SU-DHL-6 (cell line): ENCODE measurements around the gene EFNA5.
"Not testable (repeated sequence)": the region's sequence is repeated elsewhere in the genome, so short reads cannot be mapped to it uniquely, and the experiment has no call there.

Experiments used
- H2AFZ ChIP-seq: fragments of 200-600 bp; sonication (generic); 2 replicates; pipeline ENCODE4 v1.6.1; 2014; ENCODE audit warnings: low read depth, mild to moderate bottlenecking, moderate library complexity, mixed read lengths, antibody characterized with exemption, low read length; ENCODE audit not compliant: severe bottlenecking
- H3F3A ChIP-seq: fragments of 200-600 bp; shearing (Covaris generic); 2 replicates; pipeline ENCODE4 v1.6.0; 2016; ENCODE audit warnings: antibody characterized with exemption, mild to moderate bottlenecking; ENCODE audit not compliant: insufficient read depth
- H3K27ac ChIP-seq: fragments of 200-600 bp; sonication (generic); 2 replicates; pipeline ENCODE4 v1.5.1; 2016; ENCODE audit warnings: low read depth, mild to moderate bottlenecking, low read length, moderate library complexity, mixed read lengths
- H3K27me3 ChIP-seq: fragments of 200-600 bp; sonication (generic), shearing (Covaris generic); 2 replicates; pipeline ENCODE4 v1.6.0; 2014; ENCODE audit warnings: mild to moderate bottlenecking, low read length
- H3K36me3 ChIP-seq: fragments of 200-600 bp; sonication (generic); 2 replicates; pipeline ENCODE4 v1.6.1; 2014; ENCODE audit warnings: mild to moderate bottlenecking, low read length, mixed read lengths
- H3K4me2 ChIP-seq: fragments of 300-600, 200-600 bp; shearing (Covaris generic), sonication (generic); 2 replicates; pipeline ENCODE4 v1.6.0; 2014; ENCODE audit warnings: low read length, low read depth, mild to moderate bottlenecking; ENCODE audit not compliant: poor library complexity, severe bottlenecking
- H3K4me3 ChIP-seq: fragments of 200-600 bp; sonication (generic); 2 replicates; pipeline ENCODE4 v1.5.1; 2014; ENCODE audit warnings: antibody characterized with exemption, low read length, mild to moderate bottlenecking, mixed read lengths; ENCODE audit not compliant: insufficient read depth, poor library complexity, severe bottlenecking
- H3K79me2 ChIP-seq: fragments of 200-600 bp; sonication (generic); 2 replicates; pipeline ENCODE4 v1.6.1; 2014; ENCODE audit warnings: mild to moderate bottlenecking, low read length, moderate library complexity; ENCODE audit not compliant: insufficient read depth
- H3K9ac ChIP-seq: fragments of 200-600 bp; sonication (generic); 2 replicates; pipeline ENCODE4 v1.7.0; 2014; ENCODE audit warnings: mild to moderate bottlenecking, low read length
- H3K9me2 ChIP-seq: fragments of 200-600 bp; sonication (generic); replicated peaks from 2 replicates; pipeline ENCODE4 v1.6.1; 2014; ENCODE audit warnings: low read length; ENCODE audit not compliant: insufficient read depth
- H3K9me3 ChIP-seq: fragments of 200-600 bp; sonication (generic); 2 replicates; pipeline ENCODE4 v1.6.1; 2014; ENCODE audit warnings: low read length, mixed read lengths; ENCODE audit not compliant: insufficient read depth
- H4K20me1 ChIP-seq: fragments of 200-600 bp; sonication (generic); 2 replicates; pipeline ENCODE4 v1.6.1; 2014; ENCODE audit warnings: low read depth, mild to moderate bottlenecking, antibody characterized with exemption, low read length, moderate library complexity, mixed read lengths
- CTCF ChIP-seq: fragments of 200-600 bp; sonication (generic); IDR thresholded peaks from one replicate; pipeline ENCODE4 v1.5.1; 2017; ENCODE audit warnings: antibody characterized with exemption, mild to moderate bottlenecking, low read length, moderate library complexity; ENCODE audit not compliant: insufficient read depth, poor library complexity, severe bottlenecking
- EZH2phosphoT487 ChIP-seq: fragments of 200-600 bp; sonication (generic), shearing (Covaris generic); conservative IDR thresholded peaks from 2 replicates; pipeline ENCODE4 v1.6.1; 2018; ENCODE audit warnings: mild to moderate bottlenecking, antibody characterized with exemption, low read length, moderate library complexity, mixed read lengths

The EFNA5 gene

GRCh38 chr5:107352576-107352975 is 318.2 kb downstream of the EFNA5 start:
- no peak overlapping the region for H3K27ac ChIP-seq
- H3K9me3 ChIP-seq, result no peaks in the 10 kb centered on the region
- H3K9me2 ChIP-seq, result no peaks in the 10 kb centered on the region
- H3K79me2 ChIP-seq, result no peaks in the 10 kb centered on the region
- no peaks in the 10 kb centered on the region for H3K27me3 ChIP-seq
- no peaks in the 10 kb centered on the region for H3K36me3 ChIP-seq
- H4K20me1 ChIP-seq, result no peaks in the 10 kb centered on the region
- H3K4me3 ChIP-seq, result no peak overlapping the region
- no peak overlapping the region for H3K9ac ChIP-seq
- no peaks in the 10 kb centered on the region for H3F3A ChIP-seq
- H3K4me2 ChIP-seq, result no peak overlapping the region
- no peak overlapping the region for H2AFZ ChIP-seq
- TF ChIP-seq EZH2phosphoT487 (no peak), CTCF (no peak)

GRCh38 chr5:107346580-107346979 is 324.2 kb downstream of the EFNA5 start:
- H3K36me3 ChIP-seq, H4K20me1 ChIP-seq, H3K27me3 ChIP-seq, H3K79me2 ChIP-seq, H2AFZ ChIP-seq, H3K9ac ChIP-seq, H3F3A ChIP-seq, H3K9me2 ChIP-seq, H3K9me3 ChIP-seq, H3K4me3 ChIP-seq, H3K27ac ChIP-seq, H3K4me2 ChIP-seq: not testable (repeated sequence)

- H3K9ac ChIP-seq, result no peak overlapping the region
- no peaks in the 10 kb centered on the region; the same call in 1 of the 2 replicates for H3K36me3 ChIP-seq
- H3K4me3 ChIP-seq, result no peak overlapping the region
- H4K20me1 ChIP-seq, result no peaks in the 10 kb centered on the region
- no peak overlapping the region for H2AFZ ChIP-seq
- H3K9me3 ChIP-seq, result peaks cover 9% of the 10 kb centered on the region; the same call in 1 of the 2 replicates
- no peak overlapping the region for H3K4me2 ChIP-seq
- no peaks in the 10 kb centered on the region for H3K9me2 ChIP-seq
- H3K79me2 ChIP-seq, result no peaks in the 10 kb centered on the region
- no peaks in the 10 kb centered on the region for H3K27me3 ChIP-seq
- H3F3A ChIP-seq, result no peaks in the 10 kb centered on the region
- H3K27ac ChIP-seq, result no peak overlapping the region
- TF ChIP-seq CTCF (no peak), EZH2phosphoT487 (no peak)
Measured at GRCh38 chr5:107342371-107342770, 328.4 kb downstream of the EFNA5 start.

GRCh38 chr5:107341376-107342084 is 329.2 kb downstream of the EFNA5 start:
- no peaks in the 10 kb centered on the region for H3K27me3 ChIP-seq
- no peak for TF ChIP-seq EZH2phosphoT487

More at GRCh38 chr5:107341376-107342084, 329.2 kb downstream of the EFNA5 start:
- Histone ChIP-seq H3K36me3 (no peaks in the 10 kb centered on the region; the same call in 1 of the 2 replicates), H3K9me2 (no peaks in the 10 kb centered on the region), H3K4me3 (no peak overlapping the region), H3F3A (no peaks in the 10 kb centered on the region), H3K9me3 (peaks cover 9% of the 10 kb centered on the region; the same call in 1 of the 2 replicates), H2AFZ (no peak overlapping the region), H3K27ac (no peak overlapping the region), H3K79me2 (no peaks in the 10 kb centered on the region), H3K4me2 (no peak overlapping the region), H3K9ac (no peak overlapping the region), H4K20me1 (no peaks in the 10 kb centered on the region)
